Measurements from ENCODE around the gene KCNAB1.

KCNAB1 gene

GRCh38 chr3:156140001-156140595 lies 19.7 kb downstream of the KCNAB1 start:
- no peak for DNase-seq

GRCh38 chr3:156142702-156143101 lies 22.3 kb downstream of the KCNAB1 start:
- no peak for DNase-seq

GRCh38 chr3:156143136-156143535 lies 22.8 kb downstream of the KCNAB1 start:
- no peak for DNase-seq

- DNase-seq, result no peak
Observed at GRCh38 chr3:156144060-156144459, 23.7 kb downstream of the KCNAB1 start.

- no peak for DNase-seq
Observed at GRCh38 chr3:156145866-156146265, 25.5 kb downstream of the KCNAB1 start.

- DNase-seq, result no peak
Observed at GRCh38 chr3:156148345-156148945, 28.1 kb downstream of the KCNAB1 start.

- DNase-seq, result no peak
Observed at GRCh38 chr3:156148946-156149381, 28.6 kb downstream of the KCNAB1 start.

GRCh38 chr3:156149876-156150275 lies 29.5 kb downstream of the KCNAB1 start:
- DNase-seq, result no peak

- DNase-seq, result peak; percentile 33
Observed at GRCh38 chr3:156150434-156151066, 30.2 kb downstream of the KCNAB1 start.

- DNase-seq, result peak; percentile 54
Observed at GRCh38 chr3:156151824-156152428, 31.5 kb downstream of the KCNAB1 start.

- DNase-seq, result no peak
Observed at GRCh38 chr3:156158656-156159295, 38.4 kb downstream of the KCNAB1 start.

GRCh38 chr3:156160647-156161046 lies 40.3 kb downstream of the KCNAB1 start:
- no peak for DNase-seq

- no peak for DNase-seq
Observed at GRCh38 chr3:156161172-156161571, 40.8 kb downstream of the KCNAB1 start.

- no peak for DNase-seq
Observed at GRCh38 chr3:156163848-156164247, 43.5 kb downstream of the KCNAB1 start.

- no peak for DNase-seq
Observed at GRCh38 chr3:156166808-156167207, 46.4 kb downstream of the KCNAB1 start.

GRCh38 chr3:156170571-156170970 lies 50.2 kb downstream of the KCNAB1 start:
- DNase-seq, result no peak

GRCh38 chr3:156171281-156172267 lies 51.2 kb downstream of the KCNAB1 start:
- DNase-seq, result no peak

GRCh38 chr3:156172536-156172935 lies 52.2 kb downstream of the KCNAB1 start:
- no peak for DNase-seq

- no peak for DNase-seq
Observed at GRCh38 chr3:156174229-156174847, 54.0 kb downstream of the KCNAB1 start.

- no peak for DNase-seq
Observed at GRCh38 chr3:156175570-156175969, 55.2 kb downstream of the KCNAB1 start.

GRCh38 chr3:156176048-156176447 lies 55.7 kb downstream of the KCNAB1 start:
- DNase-seq, result no peak

Measured in DMS 273 treated with DMSO at 0.1 percent for 48 hours (cell line).